Activated naive CD8-positive, alpha-beta T cell treated with anti-CD3 and anti-CD28 coated beads, Interleukin-2, amount 10 ng/mL, durations not matched to agents 7 days and 5 days (primary cell): ENCODE data around the gene API5. TPM values are rescaled to one million over a fixed set of nuclear protein-coding genes. Genes with fewer than 3 reads are reported as not detected.
"Not testable (repeated sequence)": the region's sequence is repeated elsewhere in the genome, so short reads cannot be mapped to it uniquely, and the experiment has no call there.

Experiments
- ATAC-seq: fragments of 150-1000 bp; cut with Tn5 transposase; one replicate; pipeline ENCODE4 v1.10.0; 2021; ENCODE audit warnings: low read depth, moderate library complexity
- POLR2A ChIA-PET: fragments of 350-600 bp; sonication (Branson Sonifier 250); formaldehyde crosslinking; loops from one replicate; lab custom pipeline; 2021; ENCODE audit warnings: antibody characterized with exemption; lab: Charles Lee
- DNase-seq: peaks from one replicate; pipeline ENCODE4 v3.0.0; 2021
- H3K27ac Mint-ChIP-seq: one replicate; pipeline ENCODE4 v1.8.0; 2022; ENCODE audit warnings: mild to moderate bottlenecking, mixed read lengths
- H3K27me3 Mint-ChIP-seq: one replicate; pipeline ENCODE4 v1.8.0; 2022; ENCODE audit warnings: mild to moderate bottlenecking, moderate library complexity, mixed read lengths
- H3K36me3 Mint-ChIP-seq: one replicate; pipeline ENCODE4 v1.8.0; 2021; ENCODE audit warnings: mild to moderate bottlenecking, mixed read lengths
- H3K4me1 Mint-ChIP-seq: one replicate; pipeline ENCODE4 v1.8.0; 2021; ENCODE audit warnings: mixed read lengths
- H3K4me3 Mint-ChIP-seq: one replicate; pipeline ENCODE4 v1.8.0; 2022; ENCODE audit warnings: mild to moderate bottlenecking, moderate library complexity, mixed read lengths
- H3K9me3 Mint-ChIP-seq: one replicate; pipeline ENCODE4 v1.8.0; 2021; ENCODE audit warnings: mixed read lengths
- total RNA-seq, 2 experiments: library from RNA; stranded (reverse); gene quantifications; one replicate each; pipeline ENCODE4 v1.2.3, GENCODE V29; 2021

Gene API5
- total RNA-seq, 2 experiments from 2014 or later, result 101 TPM

GRCh38 chr11:43327987-43328386 is 16.2 kb downstream of the API5 start:
- H3K27ac Mint-ChIP-seq, result no peak overlapping the region
- no peak overlapping the region for H3K4me3 Mint-ChIP-seq
- no peaks in the 10 kb centered on the region for H3K9me3 Mint-ChIP-seq
- ATAC-seq (no peak), DNase-seq (no peak)
- H3K36me3 Mint-ChIP-seq, result peaks cover 32% of the 10 kb centered on the region
- POLR2A ChIA-PET, result no interaction called here
- H3K27me3 Mint-ChIP-seq, result no peaks in the 10 kb centered on the region
- no peaks in the 10 kb centered on the region for H3K4me1 Mint-ChIP-seq

DNA sequence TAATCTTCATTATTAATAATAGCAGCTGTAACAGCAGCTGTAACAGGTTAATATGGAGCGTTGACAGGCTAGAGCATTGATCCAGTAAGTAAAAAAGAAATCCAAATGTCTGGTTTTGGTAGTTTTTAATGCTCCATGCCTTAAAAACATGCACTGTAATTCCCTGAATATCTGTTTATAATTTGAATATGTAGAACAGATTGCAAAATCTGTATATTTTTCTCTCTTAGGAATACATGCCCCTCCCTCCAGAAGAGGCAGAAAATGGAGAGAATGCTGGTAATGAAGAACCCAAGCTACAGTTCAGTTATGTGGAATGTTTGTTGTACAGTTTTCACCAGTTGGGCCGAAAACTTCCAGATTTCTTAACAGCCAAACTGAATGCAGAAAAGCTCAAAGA is 16.7 kb downstream of the API5 start:
- POLR2A ChIA-PET, result no interaction called here
- no peak for ATAC-seq
- peaks cover 28% of the 10 kb centered on the region for H3K36me3 Mint-ChIP-seq

GRCh38 chr11:43341159-43341558 is 29.4 kb downstream of the API5 start:
- no peak for ATAC-seq
- Mint-ChIP-seq H3K27me3 (no peaks in the 10 kb centered on the region), H3K9me3 (no peaks in the 10 kb centered on the region), H3K4me1 (no peaks in the 10 kb centered on the region), H3K27ac (no peak overlapping the region), H3K4me3 (no peak overlapping the region), H3K36me3 (peaks cover 11% of the 10 kb centered on the region)
- no peak for DNase-seq
- POLR2A ChIA-PET, result no interaction called here

More for the DNA sequence above, 16.7 kb downstream of the API5 start:
- Mint-ChIP-seq H3K9me3 (no peaks in the 10 kb centered on the region), H3K27ac (no peak overlapping the region), H3K27me3 (no peaks in the 10 kb centered on the region), H3K4me3 (no peak overlapping the region), H3K4me1 (no peaks in the 10 kb centered on the region)
- DNase-seq, result no peak

DNA sequence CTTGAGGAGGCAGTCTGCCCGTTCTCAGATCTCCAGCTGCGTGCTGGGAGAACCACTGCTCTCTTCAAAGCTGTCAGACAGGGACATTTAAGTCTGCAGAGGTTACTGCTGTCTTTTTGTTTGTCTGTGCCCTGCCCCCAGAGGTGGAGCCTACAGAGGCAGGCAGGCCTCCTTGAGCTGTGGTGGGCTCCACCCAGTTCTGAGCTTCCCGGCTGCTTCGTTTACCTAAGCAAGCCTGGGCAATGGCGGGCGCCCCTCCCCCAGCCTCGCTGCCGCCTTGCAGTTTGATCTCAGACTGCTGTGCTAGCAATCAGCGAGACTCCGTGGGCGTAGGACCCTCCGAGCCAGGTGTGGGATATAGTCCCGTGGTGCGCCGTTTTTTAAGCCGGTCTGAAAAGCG is 39.6 kb downstream of the API5 start:
- DNase-seq, H3K27me3 Mint-ChIP-seq, H3K36me3 Mint-ChIP-seq, H3K9me3 Mint-ChIP-seq, H3K27ac Mint-ChIP-seq, ATAC-seq, H3K4me1 Mint-ChIP-seq, H3K4me3 Mint-ChIP-seq, POLR2A ChIA-PET: not testable (repeated sequence)

DNA sequence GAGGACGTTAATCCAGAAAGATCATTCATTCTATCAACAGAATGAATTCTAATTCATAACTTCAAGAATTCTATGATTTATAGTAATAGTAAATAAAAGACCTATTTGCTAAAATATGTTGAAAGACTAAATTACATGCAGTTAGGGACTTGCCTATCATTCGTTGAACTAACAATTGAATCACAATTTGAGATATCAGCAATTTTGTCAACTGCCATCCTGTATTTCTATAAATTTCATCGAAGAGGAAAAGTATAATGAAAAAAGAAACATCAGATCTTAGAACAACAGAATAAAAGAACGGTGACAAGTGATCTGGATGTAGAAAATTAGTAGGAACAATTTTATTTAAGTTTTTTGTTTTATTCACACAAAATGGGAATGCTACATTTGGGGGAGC is 42.5 kb downstream of the API5 start:
- H3K36me3 Mint-ChIP-seq, result peaks cover 6% of the 10 kb centered on the region
- no peak overlapping the region for H3K27ac Mint-ChIP-seq
- H3K27me3 Mint-ChIP-seq, result no peaks in the 10 kb centered on the region
- H3K4me1 Mint-ChIP-seq, result peaks cover 10% of the 10 kb centered on the region
- H3K9me3 Mint-ChIP-seq, result no peaks in the 10 kb centered on the region
- no peak for DNase-seq
- POLR2A ChIA-PET, result no interaction called here
- no peak for ATAC-seq
- H3K4me3 Mint-ChIP-seq, result no peak overlapping the region

GRCh38 chr11:43356336-43356735 is 44.5 kb downstream of the API5 start:
- H3K36me3 Mint-ChIP-seq, result peaks cover 6% of the 10 kb centered on the region
- peaks cover 24% of the 10 kb centered on the region for H3K4me1 Mint-ChIP-seq
- ATAC-seq (no peak), DNase-seq (no peak)
- no peak overlapping the region for H3K27ac Mint-ChIP-seq
- H3K27me3 Mint-ChIP-seq, result no peaks in the 10 kb centered on the region
- no peaks in the 10 kb centered on the region for H3K9me3 Mint-ChIP-seq
- H3K4me3 Mint-ChIP-seq, result no peak overlapping the region
- POLR2A ChIA-PET, result no interaction called here

DNA sequence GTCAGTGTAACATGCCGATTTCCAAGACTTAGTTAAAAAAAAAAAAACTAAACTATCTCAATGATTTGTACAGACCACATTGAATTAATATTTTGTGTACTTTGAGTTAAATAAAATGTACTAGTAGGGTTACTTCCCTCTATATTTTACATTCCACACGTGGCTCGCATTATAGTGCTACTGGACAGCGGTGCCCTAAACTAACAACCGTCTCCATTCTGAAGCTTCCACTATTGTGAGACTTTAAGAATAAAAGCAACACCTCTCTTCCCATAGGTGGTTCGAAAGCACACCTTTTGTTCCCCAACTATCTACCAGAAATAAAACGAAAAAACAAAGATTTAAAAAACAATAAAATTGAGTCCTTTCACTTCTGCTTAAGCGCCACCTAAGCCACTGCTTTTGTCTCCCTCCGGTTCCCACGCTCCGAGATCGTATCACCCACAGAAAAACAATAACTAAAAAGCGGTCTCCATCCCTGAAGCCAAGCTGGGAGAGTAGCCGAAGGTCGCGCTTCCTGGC is 46.5 kb downstream of the API5 start:
- peaks cover 3% of the 10 kb centered on the region for H3K36me3 Mint-ChIP-seq
- DNase-seq (no peak), ATAC-seq (no peak)
- H3K4me1 Mint-ChIP-seq, result peaks cover 26% of the 10 kb centered on the region
- H3K9me3 Mint-ChIP-seq, result no peaks in the 10 kb centered on the region
- no peaks in the 10 kb centered on the region for H3K27me3 Mint-ChIP-seq
- H3K4me3 Mint-ChIP-seq, result peak overlapping the region; percentile 97
- POLR2A ChIA-PET, result interaction anchor here (0.6 to 2.5 kb wide), 12 partner anchors 11 to 322 kb away, joined by 3 to 52 read pairs (median 4); partner anchors contain the start of genes API5 and HSD17B12
- peak overlapping the region; percentile 97 for H3K27ac Mint-ChIP-seq

GRCh38 chr11:43358801-43359421 is 47.1 kb downstream of the API5 start, which contains the start of gene TTC17:
TSS of gene TTC17 (plus strand) at chr11:43358920. CDS start at chr11:43358955, 35 bp downstream.
- H3K9me3 Mint-ChIP-seq, result no peaks in the 10 kb centered on the region
- DNase-seq, result peak; percentile 93
- H3K4me1 Mint-ChIP-seq, result peaks cover 28% of the 10 kb centered on the region
- ATAC-seq, result peak; percentile 95
- peak within 1 kb of the TSS; percentile 97 for H3K4me3 Mint-ChIP-seq
- peaks cover 8% of the 10 kb centered on the region for H3K36me3 Mint-ChIP-seq
- peak within 1 kb of the TSS; percentile 97 for H3K27ac Mint-ChIP-seq
- POLR2A ChIA-PET, result interaction anchor here (0.6 to 2.5 kb wide), 13 partner anchors 11 to 322 kb away, joined by 3 to 52 read pairs (median 4); partner anchors contain the start of genes API5 and HSD17B12
- H3K27me3 Mint-ChIP-seq, result no peaks in the 10 kb centered on the region

DNA sequence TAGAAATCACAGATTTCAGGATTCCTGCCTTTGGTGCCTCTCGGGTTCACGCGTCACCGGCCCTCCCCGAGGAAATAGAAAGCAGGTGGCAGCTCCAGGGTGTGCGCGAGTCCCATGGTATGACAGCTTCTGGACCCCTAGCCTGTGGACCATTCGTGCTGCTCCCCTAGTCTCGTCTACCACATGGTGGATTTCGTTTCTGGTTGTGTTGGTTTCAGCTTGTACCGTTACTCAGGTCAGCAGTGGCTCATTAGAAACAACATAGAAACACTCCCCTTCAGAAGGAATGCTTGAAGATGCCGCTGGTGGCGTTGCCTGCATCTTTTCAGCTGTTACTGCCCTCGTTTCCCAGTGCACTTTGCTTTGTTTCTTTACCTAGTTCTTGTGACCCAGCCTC is 47.6 kb downstream of the API5 start:
- Mint-ChIP-seq H3K4me3 (peak overlapping the region; percentile 97), H3K9me3 (no peaks in the 10 kb centered on the region), H3K4me1 (peaks cover 28% of the 10 kb centered on the region), H3K27ac (peak overlapping the region; percentile 97), H3K27me3 (no peaks in the 10 kb centered on the region), H3K36me3 (peaks cover 11% of the 10 kb centered on the region)
- peak; percentile 41 for ATAC-seq
- no peak for DNase-seq
- POLR2A ChIA-PET, result interaction anchor here (0.7 to 2.5 kb wide), 9 partner anchors 10 to 321 kb away, joined by 3 to 52 read pairs (median 4); partner anchors contain the start of genes API5 and HSD17B12

DNA sequence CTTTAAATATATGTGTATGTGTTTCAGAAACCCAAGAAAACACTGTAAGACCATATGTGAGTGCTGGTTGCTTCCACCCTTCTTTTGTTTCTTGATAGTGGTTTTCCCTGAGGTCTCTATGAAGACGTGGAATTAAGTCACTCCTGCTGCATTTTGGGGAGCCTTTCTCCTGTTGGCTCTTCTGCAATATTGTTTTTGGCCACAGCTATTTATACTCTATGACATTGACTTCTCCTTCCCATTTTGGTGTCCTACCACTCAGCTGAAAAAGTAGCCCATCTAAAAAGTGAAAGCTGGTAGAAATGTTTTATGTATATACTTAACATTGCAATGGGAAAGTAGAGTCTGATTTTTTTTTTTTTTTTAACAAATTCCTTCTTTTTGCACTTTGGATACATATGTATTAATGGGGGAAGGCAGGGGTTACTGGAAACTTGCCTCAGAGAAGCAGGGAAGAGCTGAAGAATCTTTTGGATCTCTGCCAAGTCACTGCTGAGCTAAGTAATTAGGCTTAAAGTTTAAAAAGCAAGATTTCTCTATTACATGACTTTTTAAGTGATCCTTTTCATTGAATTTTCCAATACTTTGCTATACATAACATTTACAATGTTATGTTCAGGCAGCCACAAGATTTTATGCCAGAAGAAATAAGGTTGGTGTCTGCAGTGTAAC is 48.7 kb downstream of the API5 start:
- DNase-seq, result no peak
- Mint-ChIP-seq H3K9me3 (no peaks in the 10 kb centered on the region), H3K27me3 (no peaks in the 10 kb centered on the region), H3K27ac (peak overlapping the region; percentile 97), H3K4me1 (peaks cover 28% of the 10 kb centered on the region), H3K4me3 (peak overlapping the region; percentile 97), H3K36me3 (peaks cover 14% of the 10 kb centered on the region)
- ATAC-seq, result no peak
- POLR2A ChIA-PET, result interaction anchor here (1.3 kb wide), 1 partner anchor 49 kb away, joined by 3 read pairs; the partner anchor contains the start of gene API5

- H3K27me3 Mint-ChIP-seq, result no peaks in the 10 kb centered on the region
- POLR2A ChIA-PET, result no interaction called here
- DNase-seq, result no peak
- H3K4me1 Mint-ChIP-seq, result peaks cover 17% of the 10 kb centered on the region
- ATAC-seq, result no peak
- no peak overlapping the region for H3K4me3 Mint-ChIP-seq
- no peaks in the 10 kb centered on the region for H3K9me3 Mint-ChIP-seq
- H3K27ac Mint-ChIP-seq, result no peak overlapping the region
- H3K36me3 Mint-ChIP-seq, result peaks cover 34% of the 10 kb centered on the region
Measured at GRCh38 chr11:43366677-43367076, 54.9 kb downstream of the API5 start.

DNA sequence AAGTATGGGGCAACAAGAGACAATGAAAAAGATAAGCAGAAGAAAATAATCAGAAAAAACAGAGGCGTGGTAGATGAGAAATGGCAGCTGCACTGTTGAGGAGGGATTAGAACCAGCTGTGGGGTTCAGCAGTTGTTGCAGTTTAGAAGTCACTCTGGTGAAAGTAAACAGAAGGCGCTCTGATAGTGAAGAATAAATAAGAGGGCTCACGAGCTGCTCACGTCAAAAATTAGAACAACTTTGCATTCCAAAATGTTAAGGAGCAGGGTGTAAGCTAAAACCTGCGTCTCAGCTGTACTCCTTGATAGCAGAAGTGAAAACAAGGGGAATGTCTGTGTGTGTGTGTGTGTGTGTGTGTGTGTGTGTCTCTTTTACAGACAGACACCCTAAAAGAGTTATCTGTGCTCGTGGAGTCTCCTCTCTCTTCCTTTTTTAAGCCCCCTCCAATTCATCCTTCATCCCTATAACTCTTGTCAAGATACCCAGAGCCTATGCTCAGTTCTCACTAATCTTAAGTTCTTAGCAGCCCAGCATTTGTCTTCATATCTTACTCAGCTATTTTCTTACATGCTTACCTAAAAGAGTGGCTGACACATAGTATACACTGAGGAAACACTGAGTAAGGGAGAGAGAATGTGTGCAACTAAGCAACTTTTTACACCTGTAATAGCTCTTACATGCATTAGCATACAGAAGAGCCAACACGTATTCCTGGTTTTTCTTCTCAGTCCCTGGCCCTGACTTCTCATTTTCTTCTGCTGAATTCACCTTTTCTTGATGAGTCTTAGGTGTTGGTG is 55.8 kb downstream of the API5 start:
- DNase-seq (no peak), ATAC-seq (no peak)
- no peaks in the 10 kb centered on the region for H3K27me3 Mint-ChIP-seq
- POLR2A ChIA-PET, result no interaction called here
- H3K27ac Mint-ChIP-seq, result no peak overlapping the region
- no peaks in the 10 kb centered on the region for H3K9me3 Mint-ChIP-seq
- H3K36me3 Mint-ChIP-seq, result peaks cover 35% of the 10 kb centered on the region
- peaks cover 17% of the 10 kb centered on the region for H3K4me1 Mint-ChIP-seq
- no peak overlapping the region for H3K4me3 Mint-ChIP-seq

DNA sequence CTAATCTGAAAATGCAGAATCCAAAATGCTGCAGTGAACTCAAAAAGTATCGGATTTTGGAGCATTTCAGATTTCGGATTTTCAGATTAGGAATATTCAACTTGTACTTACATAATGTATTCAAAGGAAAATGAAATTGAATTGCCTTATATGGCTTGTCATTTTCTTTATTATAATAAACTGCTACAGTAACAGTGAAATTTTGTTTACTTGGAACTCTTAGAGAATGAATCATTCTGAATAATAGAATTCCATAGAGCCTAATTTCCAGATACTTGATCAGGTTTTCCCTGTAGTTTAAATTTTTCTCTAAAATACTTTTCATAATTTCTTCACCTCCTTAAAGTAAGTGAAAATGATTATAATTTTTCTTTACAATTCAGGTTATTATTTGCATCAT is 64.3 kb downstream of the API5 start:
- no peak overlapping the region for H3K27ac Mint-ChIP-seq

More for the DNA sequence above, 64.3 kb downstream of the API5 start:
- H3K9me3 Mint-ChIP-seq, result no peaks in the 10 kb centered on the region
- DNase-seq (no peak), ATAC-seq (no peak)
- H3K27me3 Mint-ChIP-seq, result no peaks in the 10 kb centered on the region
- no peak overlapping the region for H3K4me3 Mint-ChIP-seq
- H3K36me3 Mint-ChIP-seq, result peaks cover 15% of the 10 kb centered on the region
- peaks cover 1% of the 10 kb centered on the region for H3K4me1 Mint-ChIP-seq
- POLR2A ChIA-PET, result no interaction called here
